HL-60 (cell line): ENCODE data around the gene IFFO2.

Experiments
- DNase-seq, 2 experiments: peaks; one replicate each; pipeline ENCODE4 v3.0.0-alpha.2; 2010 to 2020; ENCODE audit warnings: low read depth in 1 of 2, low spot score in 1 of 2
- H3K27ac ChIP-seq: fragments of 250-450 bp; sonication (Bioruptor Pico); replicated peaks from 2 replicates; pipeline ENCODE4 v1.5.1; 2020; ENCODE audit warnings: mild to moderate bottlenecking, moderate library complexity
- H3K27me3 ChIP-seq: fragments of 250-450 bp; sonication (Bioruptor Pico); 2 replicates; pipeline ENCODE4 v1.5.1; 2021; ENCODE audit warnings: mild to moderate bottlenecking, moderate library complexity; ENCODE audit not compliant: insufficient read depth, poor library complexity, severe bottlenecking
- H3K4me3 ChIP-seq: replicated peaks from 2 replicates; pipeline ENCODE4 v1.5.1; 2011; ENCODE audit warnings: mild to moderate bottlenecking, control low read depth, low read length; ENCODE audit not compliant: insufficient read depth
- CTCF ChIP-seq: IDR thresholded peaks from one replicate; pipeline ENCODE4 v1.5.1; 2011; ENCODE audit warnings: low read length, control low read depth, inconsistent platforms; ENCODE audit not compliant: insufficient read depth
- GABPA ChIP-seq: IDR thresholded peaks from 2 replicates; pipeline ENCODE4 v1.6.1; 2012; ENCODE audit warnings: low read depth
- POLR2AphosphoS5 ChIP-seq: IDR thresholded peaks from 2 replicates; pipeline ENCODE4 v1.6.1; 2012; ENCODE audit warnings: low read depth
- REST ChIP-seq: IDR thresholded peaks from 2 replicates; pipeline ENCODE4 v1.6.1; 2012; ENCODE audit warnings: low read depth; ENCODE audit not compliant: insufficient replicate concordance
- SPI1 ChIP-seq: IDR thresholded peaks from 2 replicates; pipeline ENCODE4 v1.6.1; 2012; ENCODE audit warnings: low read depth, mild to moderate bottlenecking, borderline replicate concordance

IFFO2 gene

GRCh38 chr1:18945401-18945849 is 11.1 kb downstream of the IFFO2 start:
- Histone ChIP-seq H3K27me3 (no peaks in the 10 kb centered on the region), H3K27ac (no peak overlapping the region), H3K4me3 (no peak overlapping the region)
- DNase-seq = no peak
- TF ChIP-seq SPI1 (no peak), REST (no peak), POLR2AphosphoS5 (no peak), GABPA (no peak), CTCF (no peak)

- TF ChIP-seq CTCF (no peak), GABPA (no peak), SPI1 (no peak), REST (no peak), POLR2AphosphoS5 (no peak)
- DNase-seq = no peak
- Histone ChIP-seq H3K27ac (no peak overlapping the region), H3K4me3 (no peak overlapping the region), H3K27me3 (no peaks in the 10 kb centered on the region)
Observed at GRCh38 chr1:18944810-18945209, 11.7 kb downstream of the IFFO2 start.

- H3K4me3 ChIP-seq = no peak overlapping the region
- H3K27ac ChIP-seq = no peak overlapping the region
- no peaks in the 10 kb centered on the region for H3K27me3 ChIP-seq
- TF ChIP-seq CTCF (no peak), POLR2AphosphoS5 (no peak), SPI1 (no peak), GABPA (no peak), REST (no peak)
- DNase-seq = no peak
Observed at GRCh38 chr1:18943914-18944572, 12.4 kb downstream of the IFFO2 start.
